NCI-H226 (cell line): Measurements from ENCODE around the gene MYLK2.
A peak's percentile ranks its signal among the peaks of the same experiment; 100 is the strongest.

Source experiments
- DNase-seq: peaks from one replicate; pipeline ENCODE4 v3.0.0-alpha.2; 2015

Gene MYLK2

DNA sequence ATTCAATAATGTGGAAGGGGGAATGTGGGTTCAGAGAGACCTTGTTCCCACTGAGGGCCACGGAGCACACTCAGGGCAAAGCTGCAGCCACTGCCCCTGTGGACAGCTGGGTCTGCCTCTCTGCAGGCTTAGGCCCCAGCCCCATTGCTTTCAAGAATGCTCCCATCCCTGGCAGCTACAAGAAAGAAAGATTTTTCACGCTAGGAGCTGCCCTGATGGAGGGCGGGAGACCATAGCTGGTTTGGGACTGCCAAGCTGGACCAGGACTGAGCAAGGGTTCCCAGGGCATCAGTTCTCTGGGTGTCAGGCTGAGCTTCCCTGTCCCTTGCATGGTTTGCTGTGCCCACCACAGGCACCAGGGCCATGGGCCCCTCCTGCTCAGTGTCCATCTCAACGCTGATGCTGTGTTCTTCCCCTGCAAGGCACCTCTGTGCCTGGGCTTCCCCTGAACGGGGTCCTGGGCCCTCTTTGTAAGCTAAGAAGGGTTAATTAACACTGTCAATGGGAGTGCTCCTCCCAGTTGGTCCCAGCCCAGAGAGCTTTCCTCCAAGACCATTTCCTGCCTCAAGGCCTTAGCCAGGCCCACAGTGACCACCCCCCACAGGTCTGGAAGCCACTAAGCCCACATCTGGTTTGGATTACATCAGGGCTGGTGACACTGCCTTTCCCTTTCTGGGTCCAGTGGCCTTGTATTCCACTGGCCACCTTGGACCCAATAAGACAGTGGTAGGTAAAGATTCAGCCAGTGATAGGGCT, 17.9 kb downstream of the MYLK2 start:
- peak; percentile 5 for DNase-seq

DNA sequence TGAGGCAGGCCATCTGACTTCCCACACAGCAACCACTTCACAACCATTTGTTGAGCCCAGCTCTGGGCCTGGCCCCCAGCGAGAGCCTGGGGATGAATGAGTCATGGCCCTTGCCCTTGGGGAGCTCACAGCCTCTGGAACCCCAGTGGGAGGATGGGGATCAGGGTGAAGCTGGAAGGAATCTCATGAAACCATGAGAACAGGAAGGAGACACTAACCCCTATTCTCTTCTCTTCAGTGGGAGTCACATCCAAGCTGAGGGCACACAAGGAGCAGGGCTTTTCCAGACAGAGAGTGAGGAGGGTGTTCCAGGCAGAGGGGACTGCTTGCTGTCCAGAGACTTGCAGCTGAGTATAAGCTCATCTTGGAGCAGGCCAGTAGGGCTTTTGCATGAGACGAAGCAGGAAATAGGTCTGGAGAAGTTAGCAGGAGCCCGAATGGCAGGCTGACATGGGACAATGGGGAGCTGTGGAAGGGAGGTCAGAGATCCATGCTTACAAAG, 18.8 kb downstream of the MYLK2 start:
- peak; percentile 93 for DNase-seq

DNA sequence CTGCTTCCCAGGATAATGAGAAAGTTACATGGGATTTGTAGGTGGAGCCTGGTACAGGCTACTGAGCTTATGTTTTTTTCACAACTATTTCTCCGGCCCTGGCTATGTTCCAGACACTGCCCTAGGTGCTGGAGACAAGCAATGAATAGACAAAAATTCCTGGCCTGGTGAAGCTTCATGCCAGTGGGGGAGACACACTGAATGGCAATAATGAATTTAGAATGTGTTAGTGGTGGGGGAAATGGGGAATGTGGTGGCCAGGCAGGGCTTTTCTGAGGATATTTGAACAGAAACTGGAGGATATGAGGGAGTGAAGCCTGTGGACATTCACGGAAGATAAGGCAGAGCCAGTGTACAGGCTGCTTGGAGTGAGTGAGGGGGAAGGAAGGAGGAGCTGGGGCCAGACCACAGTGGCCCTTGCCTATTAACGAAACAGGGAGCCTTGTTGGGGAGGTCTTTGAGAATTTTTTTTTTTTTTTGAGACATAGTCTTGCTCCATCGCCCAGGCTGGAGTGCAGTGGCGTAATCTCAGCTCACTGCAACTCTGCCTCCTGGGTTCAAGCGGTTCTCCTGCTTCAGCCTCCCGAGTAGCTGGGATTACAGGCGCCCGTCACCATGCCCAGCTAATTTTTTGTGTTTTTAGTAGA, 19.6 kb downstream of the MYLK2 start:
- DNase-seq: peak; percentile 87

DNA sequence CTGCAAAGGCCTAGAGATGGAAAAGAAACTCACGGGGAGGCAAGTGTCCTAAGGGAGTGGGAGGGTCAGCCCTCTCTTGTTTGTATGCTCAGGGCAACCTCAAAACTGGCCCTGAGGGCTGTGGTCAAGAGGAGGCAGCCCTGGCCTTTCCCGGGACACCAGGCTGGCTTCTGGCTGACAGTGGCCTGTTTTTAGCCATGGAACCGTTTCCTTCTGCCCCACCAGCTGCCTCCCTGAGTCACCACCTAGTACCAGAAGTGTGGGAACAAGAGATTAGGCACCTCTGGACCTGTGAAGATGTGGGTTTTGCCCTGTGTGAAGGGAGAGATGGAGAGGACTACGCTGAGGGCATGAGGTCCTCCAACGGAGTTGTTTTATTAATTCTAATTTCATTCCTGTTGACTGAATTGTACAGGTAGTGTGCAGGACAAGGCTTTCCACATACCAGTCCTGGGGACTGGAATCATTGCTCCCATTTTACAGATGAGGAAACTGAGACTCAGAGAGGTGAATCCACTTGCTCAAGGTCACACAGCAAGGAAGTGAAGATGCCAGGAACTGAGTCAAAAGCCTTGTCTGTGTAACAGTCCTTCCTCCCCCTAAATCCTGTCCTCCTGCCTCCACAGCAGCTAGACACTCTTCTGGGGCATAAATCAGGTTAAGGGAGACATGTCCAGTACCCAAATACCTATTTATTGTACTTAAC, 20.8 kb downstream of the MYLK2 start:
- peak; percentile 14 for DNase-seq

DNA sequence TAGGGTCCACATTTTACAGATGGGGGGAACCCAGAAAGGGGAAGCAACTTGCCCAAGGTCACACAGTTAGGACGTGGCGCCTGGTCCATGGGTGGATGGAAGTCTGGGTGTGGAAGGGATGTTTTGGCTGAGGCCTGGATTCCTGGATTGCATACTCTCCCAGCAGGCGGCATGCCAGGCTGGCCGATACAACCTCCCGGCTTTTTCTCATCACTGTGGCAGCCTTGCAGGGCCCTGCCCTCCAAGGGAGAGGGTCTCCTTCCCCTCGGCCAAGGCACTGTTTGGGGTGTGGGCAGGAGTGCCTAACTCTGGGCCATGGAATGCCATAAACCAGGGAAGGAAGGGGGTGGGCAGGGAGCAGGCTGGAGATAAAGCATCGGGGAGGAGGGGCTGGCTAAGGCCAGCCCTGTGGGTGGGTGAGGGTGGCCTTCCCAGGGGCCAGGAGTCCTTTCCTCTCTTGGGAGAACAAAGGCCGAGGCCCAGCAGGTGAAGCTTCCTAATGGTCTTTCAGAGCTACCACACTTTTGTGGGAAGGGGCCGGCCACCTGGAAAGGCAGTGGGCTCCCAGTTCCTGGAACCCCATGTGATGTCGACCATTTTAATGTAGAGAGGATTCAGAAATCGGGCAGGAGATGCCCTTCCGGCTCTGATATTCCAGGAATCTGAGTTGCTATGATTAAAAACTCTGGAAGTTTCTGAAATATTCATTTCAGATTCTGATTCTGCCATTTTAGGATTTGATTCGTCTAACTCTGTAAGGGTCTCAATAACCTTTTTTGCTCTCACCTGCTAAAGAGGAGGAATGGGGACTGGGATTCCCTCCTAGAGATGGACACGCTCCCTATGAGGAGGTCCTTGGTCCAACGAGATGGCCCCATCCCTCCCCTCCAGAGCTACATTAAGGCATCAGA, 22.0 kb downstream of the MYLK2 start:
- peak; percentile 77 for DNase-seq

DNA sequence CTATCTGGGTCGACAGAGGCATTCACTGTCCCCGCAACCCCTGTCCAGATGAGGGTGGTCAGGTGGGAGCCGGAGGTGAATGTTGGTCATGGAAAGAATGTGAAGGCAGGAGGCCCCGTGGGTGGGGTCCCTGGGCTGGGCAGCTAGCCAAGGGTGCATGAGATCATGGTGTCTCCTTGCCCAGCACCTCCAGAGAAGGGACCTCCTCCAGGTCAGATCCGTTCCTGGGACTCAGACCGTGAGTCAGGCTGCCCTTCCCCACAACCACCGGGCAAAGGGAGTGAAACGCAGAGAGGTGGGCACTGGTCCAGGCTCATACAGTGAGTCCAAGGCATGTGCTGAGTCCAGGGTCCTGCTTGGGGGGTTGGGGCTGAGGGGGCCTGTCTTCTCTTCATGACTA, 22.8 kb downstream of the MYLK2 start:
- DNase-seq: peak; percentile 98

DNA sequence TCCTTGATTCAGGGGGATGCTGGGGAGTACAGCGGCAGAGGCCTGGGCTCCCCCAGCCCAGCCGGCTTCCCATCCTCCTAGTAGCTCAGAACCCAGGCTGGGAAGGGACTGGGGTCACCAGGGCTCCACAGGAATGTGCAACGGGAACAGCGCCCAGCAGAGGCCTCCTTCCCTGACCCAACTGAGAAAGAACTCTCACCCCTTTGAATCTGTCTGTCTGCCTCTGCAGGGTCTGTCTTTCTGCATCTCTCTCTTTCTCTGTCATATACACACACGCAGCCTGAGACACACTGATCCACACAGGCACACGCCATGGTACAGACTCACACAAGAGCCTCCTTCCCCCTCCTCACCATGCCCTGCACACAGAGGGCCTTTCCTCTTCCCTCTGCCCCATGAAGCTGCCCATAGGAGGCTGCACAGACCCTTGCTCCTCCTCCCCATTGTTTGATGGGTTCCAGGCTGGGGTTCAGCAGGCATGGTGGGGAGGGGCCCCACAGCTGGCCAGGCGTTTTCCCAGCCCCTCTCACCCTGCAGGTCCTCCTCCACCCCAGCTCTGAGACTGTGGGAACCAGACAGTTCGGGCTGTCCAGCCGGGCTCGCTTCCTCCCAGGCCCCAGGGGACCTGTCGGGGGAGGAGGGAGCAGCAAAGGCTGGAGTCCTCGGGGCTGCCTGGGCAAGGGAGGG, 23.5 kb downstream of the MYLK2 start:
- peak; percentile 86 for DNase-seq

DNA sequence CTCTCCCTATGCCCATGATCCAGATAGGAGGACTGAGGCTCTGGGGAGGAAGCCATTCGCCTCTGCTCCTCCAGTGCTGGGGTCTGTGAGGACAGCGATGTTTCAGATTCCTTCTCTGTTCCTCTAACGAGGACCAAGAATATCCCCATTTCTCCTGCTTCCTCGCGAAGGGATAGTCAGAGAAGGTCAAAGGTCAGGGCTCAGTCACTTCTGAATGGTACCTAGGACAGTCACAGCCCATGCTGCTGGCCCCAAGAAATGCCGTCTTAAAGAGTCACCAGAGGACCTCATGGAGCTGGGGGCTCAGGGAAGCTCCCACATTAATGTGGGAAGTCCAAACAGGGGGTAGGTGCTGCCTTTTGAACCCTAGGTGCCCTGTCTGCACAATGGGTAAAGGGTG, 24.1 kb downstream of the MYLK2 start:
- no peak for DNase-seq

DNA sequence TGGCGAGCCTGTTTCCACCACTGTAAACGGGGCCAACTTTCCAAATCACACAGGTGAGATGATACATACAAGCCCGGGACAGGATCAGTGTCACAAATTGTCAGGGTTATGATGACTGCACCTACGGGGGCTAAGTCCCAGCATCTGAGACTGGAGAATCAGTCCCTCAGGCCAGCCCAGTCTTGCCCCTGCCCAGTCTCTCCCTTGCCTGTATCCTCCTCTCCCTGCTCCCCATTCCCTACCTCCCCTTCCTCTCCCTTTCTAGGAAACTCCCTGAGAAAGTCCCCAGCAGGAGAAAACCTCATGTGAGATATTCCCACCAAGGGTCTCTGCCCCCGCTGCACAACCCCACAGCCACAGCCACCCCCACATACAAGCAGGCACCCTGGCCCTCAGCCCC, 24.7 kb downstream of the MYLK2 start:
- DNase-seq: no peak

DNA sequence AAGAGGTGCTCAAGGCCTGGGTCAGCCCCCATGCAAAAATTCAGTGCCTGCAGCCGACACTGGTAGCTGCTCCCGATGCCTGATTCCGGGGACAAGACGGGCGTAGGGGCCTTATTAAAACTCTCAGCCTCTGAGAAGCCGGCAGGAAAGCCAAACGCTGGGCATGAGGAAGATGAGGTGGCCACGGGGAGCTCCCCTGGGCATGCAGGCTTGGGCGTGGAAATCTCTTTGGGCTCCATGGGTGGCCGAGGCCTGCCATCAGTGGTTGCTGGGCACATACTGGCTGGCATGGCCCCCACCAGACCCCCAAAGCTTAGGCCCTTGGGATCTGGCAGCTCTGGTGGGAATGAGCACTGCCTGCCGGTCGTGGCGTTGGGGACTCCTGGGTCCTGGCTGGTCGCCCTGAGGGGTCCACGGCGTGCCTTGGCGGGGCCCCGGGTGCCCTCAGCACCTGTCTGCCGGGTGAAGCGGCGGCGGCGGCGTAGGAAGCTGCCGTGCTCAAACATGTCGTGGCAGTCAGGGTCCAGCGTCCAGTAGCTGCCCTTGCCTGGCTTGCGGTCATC, 25.7 kb downstream of the MYLK2 start:
- no peak for DNase-seq

DNA sequence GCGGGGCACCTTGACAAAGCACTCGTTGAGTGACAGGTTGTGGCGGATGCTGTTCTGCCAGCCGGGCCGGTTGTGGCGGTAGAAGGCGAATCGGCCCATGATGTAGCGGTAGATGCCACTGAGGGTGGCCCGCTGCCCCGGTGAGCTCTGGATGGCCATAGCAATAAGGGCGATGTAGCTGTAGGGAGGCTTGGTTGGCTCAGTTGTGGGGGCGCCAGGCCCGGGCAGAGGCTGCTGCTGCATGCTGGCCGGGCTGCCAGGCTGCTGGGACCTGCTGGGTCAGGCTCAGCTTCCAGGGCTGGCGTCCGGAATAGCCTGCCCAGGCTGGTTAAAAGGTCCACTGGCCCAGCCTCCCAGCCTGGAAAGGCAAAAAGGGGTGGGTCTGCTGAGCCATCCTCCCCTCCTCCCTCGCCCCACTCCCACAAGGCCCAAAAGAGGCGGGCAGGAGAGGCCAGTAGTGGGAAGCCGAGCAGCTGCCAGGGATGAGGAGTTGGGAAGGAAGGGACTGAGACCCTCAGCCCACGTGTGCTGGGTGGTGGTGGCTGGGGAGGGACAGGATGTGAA, 26.2 kb downstream of the MYLK2 start, which contains the start of gene FOXS1:
Gene FOXS1, minus strand, starts transcription at position 305 of the 564 bp plus-strand sequence. Its CDS starts 62 bp downstream, at position 243.
- DNase-seq: no peak

DNA sequence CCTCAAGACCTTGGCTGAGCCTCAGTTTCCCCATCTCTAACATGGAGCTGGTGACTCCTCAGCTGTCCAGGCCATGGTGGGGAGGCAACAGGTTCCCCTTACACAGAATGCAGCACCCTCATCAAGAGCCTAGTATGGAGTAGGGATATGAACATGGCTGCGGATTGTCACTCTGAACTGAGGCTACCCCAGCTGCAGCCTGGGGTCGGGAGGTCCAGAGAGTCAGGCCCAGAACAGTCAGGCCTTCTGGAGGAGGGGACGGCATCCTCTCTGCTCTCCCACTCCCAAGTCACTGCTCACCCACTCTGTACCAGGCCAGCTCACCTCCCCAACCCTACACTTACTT, 27.6 kb downstream of the MYLK2 start:
- DNase-seq: no peak

DNA sequence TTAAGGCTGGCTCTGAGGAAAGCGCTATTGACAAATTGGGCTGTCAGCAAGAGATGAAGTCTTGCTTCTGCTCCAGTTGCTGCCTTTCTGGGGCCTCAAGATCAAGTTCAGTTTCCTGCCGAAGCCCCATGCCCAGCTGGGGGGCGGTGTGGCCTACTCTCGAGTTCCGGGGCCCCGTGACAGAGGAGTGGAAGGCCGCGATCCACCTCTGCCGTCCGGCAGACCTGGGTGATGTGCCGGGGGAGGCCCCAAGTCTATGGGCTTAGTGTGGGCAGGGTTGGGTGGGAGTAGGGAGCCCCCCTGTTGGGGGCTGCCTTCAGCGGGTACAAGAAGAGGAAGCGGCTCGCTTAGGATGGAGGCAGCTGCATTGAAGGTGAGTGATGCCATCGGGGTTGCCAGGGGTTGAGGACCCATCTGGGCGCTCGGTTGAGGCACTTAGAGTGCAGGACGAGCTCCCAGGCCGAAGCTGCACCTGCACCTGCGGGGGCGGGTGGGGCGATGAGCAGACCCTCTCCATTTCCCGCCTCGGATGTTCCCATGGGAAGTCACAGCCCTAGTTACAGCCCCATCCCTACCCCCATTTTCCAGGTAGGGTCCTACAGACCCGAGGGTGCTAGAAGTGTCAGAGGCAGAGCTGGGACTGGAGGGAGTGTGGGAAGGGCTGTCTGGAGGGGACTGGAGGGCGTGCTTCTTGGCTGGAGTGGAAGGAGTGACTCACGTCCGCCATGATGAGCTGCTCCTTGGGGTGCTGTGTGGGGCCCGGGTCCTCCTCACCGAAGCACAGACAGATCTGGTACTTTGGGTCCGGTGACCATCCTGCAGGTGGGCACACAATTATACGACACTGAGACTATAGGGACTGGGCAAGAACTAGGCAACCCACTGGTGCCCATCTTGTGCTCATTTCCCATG, 29.2 kb downstream of the MYLK2 start:
- DNase-seq: no peak

DNA sequence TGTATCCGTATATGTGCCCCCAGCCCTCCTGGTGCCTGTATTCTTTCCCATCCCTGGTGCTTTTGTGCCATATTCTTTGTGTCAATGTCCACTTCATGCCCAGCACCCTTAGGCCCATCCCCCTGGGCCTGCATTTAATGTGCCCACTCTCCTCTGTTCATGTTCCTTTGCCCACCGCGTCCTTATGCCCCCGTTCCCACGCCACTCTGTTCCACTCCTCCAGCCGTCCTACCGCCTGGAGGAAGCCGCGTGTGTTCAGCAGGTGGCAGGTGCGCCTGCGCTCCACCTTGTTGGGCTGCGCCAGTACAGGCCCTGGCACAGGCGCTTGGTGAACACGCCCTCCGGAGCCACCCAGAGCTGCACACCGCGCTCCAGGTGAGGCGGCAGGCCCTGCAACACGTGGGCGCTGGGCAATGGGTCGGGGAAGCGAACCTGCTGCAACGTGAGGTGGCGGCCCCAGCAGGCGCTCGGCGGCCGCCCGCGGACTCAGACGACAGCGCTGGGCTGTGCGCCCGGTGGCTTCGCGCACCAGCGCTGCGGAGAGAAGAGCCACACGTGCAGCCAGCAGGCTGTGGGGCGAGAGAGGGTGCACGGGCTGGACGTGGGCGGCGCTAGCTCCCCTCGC, 30.3 kb downstream of the MYLK2 start:
- no peak for DNase-seq

DNA sequence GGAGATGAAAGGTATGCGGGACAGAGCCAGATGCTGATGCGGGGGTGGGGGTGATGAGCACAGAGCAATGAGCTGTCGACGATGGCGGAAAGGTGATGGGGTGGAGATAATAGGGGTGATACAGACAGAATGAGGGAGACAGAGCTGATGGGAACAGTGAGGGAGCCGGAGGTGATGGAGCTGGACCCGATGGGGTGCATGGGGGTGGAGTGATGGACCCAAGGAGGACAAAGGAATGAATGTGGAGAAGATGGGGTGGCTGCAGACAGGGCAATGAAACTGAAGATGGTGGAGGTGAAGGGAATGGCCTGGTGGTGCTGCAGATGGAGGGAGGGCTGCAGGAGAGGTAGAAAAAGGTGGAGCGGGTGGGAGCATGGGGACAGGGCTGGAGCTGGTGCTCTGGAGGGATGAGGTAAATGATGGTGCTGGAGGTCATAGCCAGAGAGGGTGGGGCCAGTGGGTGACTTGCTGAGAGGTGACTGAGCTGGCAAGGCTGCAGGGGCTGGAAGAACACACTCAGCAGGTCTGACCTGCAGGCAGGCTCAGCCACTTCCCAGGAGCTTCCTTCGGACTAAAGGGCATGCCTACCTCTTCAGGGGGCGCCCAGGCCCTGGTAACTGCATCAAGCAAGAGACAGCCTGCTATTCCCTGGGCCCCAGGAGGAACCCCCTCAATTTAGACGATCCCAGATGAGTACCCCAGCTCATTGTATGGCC, 32.2 kb downstream of the MYLK2 start:
- DNase-seq: no peak

DNA sequence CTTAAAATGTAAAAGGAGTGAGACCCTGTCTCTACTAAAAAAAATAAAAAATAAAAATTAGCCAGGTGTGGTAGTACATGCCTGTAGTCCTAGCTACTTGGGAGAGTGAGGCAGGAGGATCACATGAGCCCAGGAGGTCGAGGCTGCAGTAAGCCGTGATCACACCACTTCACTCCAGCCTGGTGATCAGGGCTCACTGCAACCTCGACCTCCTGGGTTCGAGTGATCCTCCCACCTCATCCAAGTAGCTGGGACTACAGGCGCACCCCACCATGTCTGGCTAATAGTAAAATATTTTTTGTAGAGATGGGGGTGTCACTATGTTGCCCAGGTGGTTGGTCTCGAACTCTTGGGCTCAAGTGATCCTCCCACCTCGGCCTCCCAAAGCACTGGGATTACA, 34.3 kb downstream of the MYLK2 start:
- no peak for DNase-seq

DNA sequence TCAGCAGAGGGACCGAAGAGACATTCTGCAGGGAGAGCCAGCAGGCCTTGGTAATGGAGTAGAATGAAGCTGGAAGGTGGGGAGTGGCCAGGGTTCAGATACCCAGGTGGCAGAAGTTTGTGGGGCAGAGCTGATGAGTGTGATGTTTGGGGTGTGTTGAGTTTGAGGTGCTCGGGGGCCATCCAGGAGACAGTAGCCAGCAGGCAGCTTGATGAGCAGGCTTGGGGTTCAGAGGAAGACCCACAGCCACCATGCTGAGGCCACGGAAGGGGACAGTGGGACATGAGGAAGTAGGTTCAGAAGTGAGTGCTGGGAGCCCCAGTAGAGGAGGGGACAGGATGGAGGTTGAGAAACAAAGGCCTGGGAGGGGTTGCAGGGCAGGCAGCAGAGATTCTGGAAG, 37.4 kb downstream of the MYLK2 start:
- DNase-seq: no peak

DNA sequence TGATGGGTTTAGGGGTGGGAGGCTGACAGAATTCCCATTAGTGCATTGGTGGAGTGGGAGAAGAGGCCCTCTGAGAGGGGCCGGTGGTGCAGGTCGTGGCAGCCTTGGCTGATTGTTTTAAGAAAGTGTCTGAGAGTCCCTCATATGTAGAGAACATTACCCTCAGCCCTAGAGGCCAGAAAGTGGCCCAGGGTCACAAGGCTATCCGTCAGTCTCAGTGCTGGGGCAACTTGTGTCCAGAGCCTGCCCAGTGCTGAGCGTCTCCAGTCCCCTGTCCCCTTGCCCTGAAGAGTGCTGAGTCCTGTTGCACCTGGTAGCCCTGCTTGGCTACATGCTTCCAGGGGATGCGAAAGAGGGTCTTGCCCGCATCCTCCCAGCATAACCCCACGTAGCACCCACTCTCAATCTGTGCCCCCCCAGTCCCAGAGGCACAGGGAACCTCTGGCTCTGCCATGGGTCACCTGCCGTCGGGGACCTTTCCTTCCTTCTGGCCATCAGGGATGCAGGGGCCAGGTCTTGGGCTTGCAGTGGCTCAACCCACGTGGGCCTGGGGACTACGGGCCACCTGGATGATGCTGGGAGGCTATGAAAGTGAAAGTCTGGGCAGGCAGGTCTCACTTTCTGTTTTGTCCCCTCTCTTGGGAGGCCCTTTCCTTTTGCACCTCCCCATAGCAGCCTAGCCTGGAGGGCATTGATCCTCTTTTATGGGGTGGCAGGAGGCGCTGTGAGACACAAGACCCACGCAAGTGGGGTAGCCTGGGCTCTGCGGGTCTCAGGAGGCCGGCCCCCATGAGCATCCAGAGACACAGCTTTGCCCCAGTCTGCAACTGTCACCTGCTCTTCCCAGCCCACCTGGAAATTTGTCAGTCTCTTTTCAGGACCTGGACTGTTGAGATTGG, 39.0 kb downstream of the MYLK2 start:
- DNase-seq: no peak
